A549 treated with GW870086 at 1 μM for 4 hours (cell line): ENCODE measurements around the gene OR51F1. TPM values are rescaled to one million over a fixed set of nuclear protein-coding genes. Genes with fewer than 3 reads are reported as not detected.

Experiments
- total RNA-seq: library from RNA; stranded (reverse); fragments of 200-300 nt; extraction: Qiagen RNA extraction; gene quantifications from 5 replicates; pipeline ENCODE4 v1.2.3, GENCODE V29; 2022; ENCODE audit warnings: low read depth

OR51F1 gene
- total RNA-seq = not detected in 5 replicates

DNA sequence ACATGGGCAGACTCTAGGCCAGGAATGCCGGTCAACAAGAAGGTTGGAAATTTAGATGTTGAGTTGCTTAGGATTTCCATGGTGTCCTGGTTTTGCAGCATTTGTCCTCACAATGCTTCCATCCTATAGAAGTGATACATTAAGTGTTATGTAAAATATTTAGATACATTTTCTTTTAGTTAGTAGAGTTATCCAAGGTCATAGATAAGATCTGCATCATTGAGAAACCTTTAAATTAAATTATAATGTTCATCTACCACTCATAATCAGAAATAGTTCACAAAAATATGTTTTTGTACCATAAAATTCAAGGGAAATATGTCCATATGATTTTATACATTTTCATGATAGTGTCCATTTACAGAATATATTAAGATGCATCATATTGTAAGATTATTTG is at the start of gene OR51F1:
Gene OR51F1, minus strand, starts transcription at position 101 of the 400 bp plus-strand sequence. Its CDS starts 0 bp downstream, at position 101.

DNA sequence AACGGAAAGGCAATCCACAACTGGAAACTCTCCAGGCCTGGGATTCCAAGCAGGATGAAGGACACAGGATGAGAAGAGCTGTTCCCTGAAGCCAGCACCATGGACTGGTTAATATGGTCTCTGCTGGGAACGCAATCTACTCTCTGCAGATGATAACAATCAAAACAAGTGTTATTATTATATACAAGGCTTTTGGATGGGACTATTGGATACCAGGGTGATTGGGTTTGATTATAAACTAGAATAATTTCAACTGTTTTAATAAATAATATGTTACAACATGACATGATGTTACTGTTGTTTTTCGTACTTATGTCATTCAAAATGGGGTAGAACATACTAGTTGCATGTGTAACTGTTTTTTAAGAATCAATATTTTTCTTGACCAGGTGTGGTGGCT is 34.5 kb upstream of the OR51F1 start, which contains the start of gene OR52R1:
Gene OR52R1, minus strand, starts transcription at position 101 of the 400 bp plus-strand sequence. Its CDS starts 0 bp downstream, at position 101.

Other genes with a start within 250 kb of the OR51F1 start
- gene OR52M1, start 224.7 kb downstream of the OR51F1 start, total RNA-seq = not detected in 5 replicates
- not detected in 5 replicates for gene OR52I2, start 188.2 kb downstream of the OR51F1 start, total RNA-seq
- gene OR52I1, start 175.9 kb downstream of the OR51F1 start, total RNA-seq = not detected in 5 replicates
- gene TRIM68, start 161.7 kb downstream of the OR51F1 start, total RNA-seq = 8.1 to 10.0 TPM (median 9.6 TPM) in 5 replicates
- gene OR51D1, start 132.5 kb downstream of the OR51F1 start, total RNA-seq = not detected in 5 replicates
- gene OR51E1, start 126.0 kb downstream of the OR51F1 start, total RNA-seq = not detected in 5 replicates
- not detected in 5 replicates for gene OR51E2, start 72.1 kb downstream of the OR51F1 start, total RNA-seq
- not detected in 5 replicates for gene MMP26, start 65.2 kb downstream of the OR51F1 start, total RNA-seq
- gene OR52R1, start 34.4 kb upstream of the OR51F1 start, total RNA-seq = not detected in 5 replicates
- gene OR51F2, start 51.4 kb upstream of the OR51F1 start, total RNA-seq = not detected in 5 replicates
- not detected in 5 replicates for gene OR51S1, start 79.3 kb upstream of the OR51F1 start, total RNA-seq
- not detected in 5 replicates for gene OR51T1, start 112.0 kb upstream of the OR51F1 start, total RNA-seq
- not detected in 5 replicates for gene OR51A7, start 133.8 kb upstream of the OR51F1 start, total RNA-seq
- gene OR51G2, start 149.4 kb upstream of the OR51F1 start, total RNA-seq = not detected in 5 replicates
- gene OR51G1, start 154.4 kb upstream of the OR51F1 start, total RNA-seq = not detected in 5 replicates
- gene OR51A4, start 177.7 kb upstream of the OR51F1 start, total RNA-seq = not detected in 5 replicates
- not detected in 5 replicates for gene OR51A2, start 185.8 kb upstream of the OR51F1 start, total RNA-seq
- not detected in 5 replicates for gene OR51L1, start 224.9 kb upstream of the OR51F1 start, total RNA-seq